ENCODE data around the gene NCOA7.
A peak's percentile ranks its signal among the peaks of the same experiment; 100 is the strongest.

The NCOA7 gene

GRCh38 chr6:125790358-125791150 lies at the start of gene NCOA7:
Gene NCOA7 (plus strand): TSS chr6:125790960. CDS start chr6:125815355, 24,395 bp downstream.
- DNase-seq, result peak; percentile 85

- no peak for DNase-seq
Observed at GRCh38 chr6:125741336-125741735, 49.4 kb upstream of the NCOA7 start.

GRCh38 chr6:125742024-125742423 lies 48.7 kb upstream of the NCOA7 start:
- DNase-seq, result no peak

GRCh38 chr6:125742464-125743120 lies 48.2 kb upstream of the NCOA7 start:
- peak; percentile 36 for DNase-seq

GRCh38 chr6:125743604-125744003 lies 47.2 kb upstream of the NCOA7 start:
- DNase-seq, result no peak

GRCh38 chr6:125745281-125746018 lies 45.3 kb upstream of the NCOA7 start:
- DNase-seq, result peak; percentile 77

GRCh38 chr6:125746019-125746414 lies 44.7 kb upstream of the NCOA7 start:
- peak; percentile 55 for DNase-seq

GRCh38 chr6:125746731-125747588 lies 43.8 kb upstream of the NCOA7 start:
- peak; percentile 89 for DNase-seq

GRCh38 chr6:125747589-125748405 lies 43.0 kb upstream of the NCOA7 start:
- peak; percentile 81 for DNase-seq

- peak; percentile 76 for DNase-seq
Observed at GRCh38 chr6:125748406-125749172, 42.2 kb upstream of the NCOA7 start.

- peak; percentile 95 for DNase-seq
Observed at GRCh38 chr6:125749173-125749864, 41.4 kb upstream of the NCOA7 start, which contains the start of gene HEY2. Gene HEY2 (plus strand): TSS chr6:125749632. CDS start chr6:125749777, 145 bp downstream.

- peak; percentile 66 for DNase-seq
Observed at GRCh38 chr6:125749865-125750691, 40.7 kb upstream of the NCOA7 start.

- no peak for DNase-seq
Observed at GRCh38 chr6:125750692-125751333, 39.9 kb upstream of the NCOA7 start.

- DNase-seq, result no peak
Observed at GRCh38 chr6:125751334-125751916, 39.3 kb upstream of the NCOA7 start.

- DNase-seq, result no peak
Observed at GRCh38 chr6:125752773-125753172, 38.0 kb upstream of the NCOA7 start.

- DNase-seq, result peak; percentile 75
Observed at GRCh38 chr6:125753218-125753936, 37.4 kb upstream of the NCOA7 start.

GRCh38 chr6:125753937-125754259 lies 36.9 kb upstream of the NCOA7 start:
- no peak for DNase-seq

GRCh38 chr6:125754566-125754965 lies 36.2 kb upstream of the NCOA7 start:
- peak; percentile 48 for DNase-seq
